NCI-H2081 (cell line): Measurements from ENCODE around the gene SMIM36.
"Not testable (repeated sequence)": the region's sequence is repeated elsewhere in the genome, so short reads cannot be mapped to it uniquely, and the experiment has no call there.

ENCODE experiments used
- DNase-seq, 2 experiments: peaks; one replicate each; lab custom pipeline; 2025; lab: John Stamatoyannopoulos, UW

The SMIM36 gene

DNA sequence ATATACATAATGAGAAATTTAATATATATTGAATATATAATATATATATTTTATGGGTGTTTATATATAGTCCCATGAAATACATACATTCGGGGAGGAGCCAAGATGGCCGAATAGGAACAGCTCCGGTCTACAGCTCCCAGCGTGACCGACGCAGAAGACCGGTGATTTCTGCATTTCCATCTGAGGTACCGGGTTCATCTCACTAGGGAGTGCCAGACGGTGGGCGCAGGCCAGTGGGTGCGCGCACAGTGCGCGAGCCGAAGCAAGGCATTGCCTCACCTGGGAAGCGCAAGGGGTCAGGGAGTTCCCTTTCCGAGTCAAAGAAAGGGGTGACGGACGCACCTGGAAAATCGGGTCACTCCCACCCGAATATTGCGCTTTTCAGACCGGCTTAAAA is 9.6 kb downstream of the SMIM36 start:
- not testable (repeated sequence) for DNase-seq

DNA sequence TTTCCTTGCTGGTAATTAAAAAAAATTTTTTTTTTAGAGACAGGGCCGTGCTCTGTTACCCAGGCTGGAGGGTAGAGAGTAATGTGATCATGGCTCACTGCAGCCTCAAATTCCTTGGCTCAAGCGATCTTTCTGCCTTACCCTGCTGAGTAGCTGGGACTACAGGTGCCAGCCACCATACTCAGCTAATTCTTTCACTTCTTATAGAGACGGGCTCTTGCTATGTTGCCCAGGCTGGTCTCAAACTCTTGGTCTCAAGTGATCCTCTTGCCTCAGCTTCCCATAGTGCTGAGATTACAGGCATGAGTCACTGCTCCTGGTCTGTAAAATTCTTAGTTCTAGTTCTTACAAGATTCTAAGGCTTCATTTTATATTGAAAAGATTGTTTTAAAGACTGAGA is 11.1 kb downstream of the SMIM36 start:
- DNase-seq = no peak

DNA sequence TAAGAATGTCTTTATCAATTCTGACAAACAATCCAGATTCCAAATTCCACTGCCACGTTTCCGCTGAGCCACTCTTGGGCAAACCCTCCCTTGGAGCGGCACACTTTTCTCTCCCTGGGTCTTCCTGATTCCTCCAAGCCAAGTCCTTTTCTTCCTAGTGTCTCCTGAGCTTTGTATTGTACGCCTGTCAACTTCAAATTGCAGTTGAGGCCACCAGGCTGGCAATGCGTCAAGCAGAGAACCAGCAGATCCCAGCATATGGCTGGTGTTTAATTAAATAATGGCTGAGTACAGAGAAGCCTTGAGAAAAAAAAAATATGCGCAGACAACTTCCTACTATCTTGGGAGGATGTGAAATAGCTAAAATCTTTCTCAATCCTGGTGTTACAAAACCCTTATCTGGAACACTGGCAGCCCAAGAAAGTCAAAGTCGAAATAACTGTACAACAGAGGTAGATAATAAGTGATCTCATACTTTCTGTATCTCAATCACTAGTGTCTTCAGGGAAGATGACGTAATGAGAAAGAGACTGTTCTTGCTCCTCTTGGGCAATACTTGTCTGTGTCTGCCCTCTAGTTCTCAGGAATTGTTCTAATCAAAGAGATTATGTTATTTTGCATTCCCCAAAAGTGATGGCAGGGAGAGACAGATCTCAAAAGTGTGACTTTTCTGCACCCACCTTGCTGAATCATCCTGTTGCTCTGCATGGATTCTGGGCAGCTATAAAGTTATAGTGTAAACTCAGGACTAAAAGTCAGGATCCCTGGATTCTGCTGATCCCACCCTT is 15.0 kb downstream of the SMIM36 start:
- DNase-seq = no peak

DNA sequence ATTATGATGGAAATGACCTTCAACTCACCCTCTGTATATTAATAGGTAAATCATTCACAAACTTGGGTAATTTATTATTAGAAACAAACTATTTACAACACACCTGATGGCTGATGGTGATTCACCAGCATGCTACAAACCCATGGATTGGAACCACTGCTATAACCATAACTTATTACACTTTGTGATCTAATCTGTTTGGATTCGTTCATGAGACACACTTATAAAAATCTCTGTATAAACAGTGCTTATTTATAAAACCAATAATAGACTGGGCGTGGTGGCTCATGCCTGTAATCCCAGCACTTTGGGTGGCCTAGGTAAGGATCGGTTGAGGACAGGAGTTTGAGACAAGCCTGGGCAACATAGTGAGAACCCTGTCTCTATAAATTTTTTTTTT is 16.0 kb downstream of the SMIM36 start:
- DNase-seq = no peak

DNA sequence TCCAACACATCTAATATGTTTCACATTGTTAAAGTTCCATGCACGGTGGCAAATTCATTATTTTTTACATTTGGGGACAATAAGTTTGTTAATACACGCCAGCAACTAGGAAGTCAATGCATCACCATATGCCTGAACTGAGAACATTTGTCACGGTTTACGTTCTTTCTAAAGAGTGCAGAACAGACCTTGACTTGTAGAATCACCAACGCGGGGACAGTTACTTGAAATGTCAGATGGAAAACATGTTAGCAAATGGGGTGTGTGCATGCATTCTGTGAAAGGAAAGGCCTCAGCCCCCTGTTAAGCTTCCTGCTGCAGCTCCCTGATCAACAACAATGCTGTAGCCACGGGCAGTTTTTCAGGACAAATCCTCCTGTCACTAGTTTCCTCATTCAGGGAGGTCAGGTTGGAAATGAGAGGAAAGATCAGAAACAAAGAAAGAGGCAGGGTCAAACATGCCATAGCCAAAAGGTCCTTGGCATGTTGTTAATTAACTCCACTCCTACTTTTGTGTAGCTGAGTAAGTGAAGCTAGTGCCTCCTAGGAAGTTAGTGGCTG is 18.4 kb downstream of the SMIM36 start:
- no peak for DNase-seq

DNA sequence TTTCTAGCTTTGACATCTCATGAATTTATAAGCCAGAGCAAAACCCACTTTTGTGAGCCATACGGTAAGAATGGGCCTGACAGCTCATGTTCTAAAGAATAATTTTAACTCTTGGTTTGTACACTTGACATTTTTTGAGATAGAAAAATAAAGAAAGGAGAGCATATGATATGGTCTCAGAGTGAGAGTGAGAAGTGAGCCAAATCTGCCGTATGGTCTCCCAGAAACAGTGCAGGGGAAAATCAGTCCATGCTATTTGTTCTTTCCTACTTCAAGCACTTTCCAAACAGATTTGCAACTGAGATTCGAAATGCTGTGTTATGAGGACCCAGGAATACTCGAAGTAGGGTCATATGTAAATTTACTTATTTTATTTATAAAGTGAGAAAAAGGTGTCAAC is 20.9 kb downstream of the SMIM36 start:
- no peak for DNase-seq

DNA sequence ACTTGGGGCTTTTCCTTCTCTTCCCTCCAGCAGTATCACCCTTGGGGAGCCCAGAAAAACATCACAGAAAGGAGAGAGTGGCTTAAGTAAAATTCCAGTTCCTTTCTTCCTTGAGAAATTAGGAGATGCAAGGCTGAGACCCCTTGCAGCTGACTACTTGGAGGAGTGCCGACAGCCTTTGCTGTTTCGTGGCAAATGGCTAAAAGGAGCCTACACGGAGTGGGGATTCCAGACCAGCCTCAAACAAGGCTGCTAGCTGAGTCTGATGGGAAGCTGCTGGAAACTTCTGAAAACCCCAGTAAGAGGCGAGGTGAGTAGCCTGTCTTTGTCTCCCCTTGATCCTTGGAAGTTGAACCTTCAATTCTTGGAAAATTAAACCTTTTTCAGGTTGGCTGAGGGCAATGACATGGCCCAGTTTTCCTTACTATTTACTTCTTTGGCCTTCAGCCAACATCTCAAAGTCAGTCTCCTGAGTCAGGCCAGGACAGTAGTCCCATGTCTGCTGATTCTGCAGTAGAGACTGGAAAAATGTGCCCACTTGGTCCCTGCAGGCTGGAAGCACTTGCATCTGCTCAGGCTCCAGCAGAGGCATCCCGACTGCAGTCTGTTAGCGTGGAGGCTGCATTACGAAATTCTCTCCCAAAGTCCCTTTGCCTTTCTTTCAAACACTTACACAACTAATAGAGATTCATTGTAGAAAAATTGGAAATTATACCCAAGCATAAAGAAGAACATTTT is 23.4 kb downstream of the SMIM36 start:
- no peak for DNase-seq

DNA sequence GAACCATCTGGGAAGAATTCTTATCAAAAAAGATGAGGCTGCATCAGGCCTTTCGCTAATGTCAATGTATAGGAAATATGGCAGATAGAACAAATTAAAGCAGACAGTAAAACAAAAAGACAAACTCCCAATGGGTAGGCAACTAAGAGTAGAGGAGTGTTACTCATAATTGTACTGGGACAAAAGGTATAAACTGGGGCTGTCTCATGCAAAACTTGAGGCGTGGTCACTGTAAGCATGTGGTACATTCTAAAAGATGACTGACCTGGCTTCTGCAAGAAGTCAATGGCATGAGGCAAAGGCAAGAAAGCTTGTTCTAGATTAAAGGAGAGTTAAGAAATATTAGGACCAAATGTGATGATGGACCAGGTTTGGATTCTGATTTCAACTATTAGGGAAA is 26.7 kb downstream of the SMIM36 start:
- DNase-seq = no peak

DNA sequence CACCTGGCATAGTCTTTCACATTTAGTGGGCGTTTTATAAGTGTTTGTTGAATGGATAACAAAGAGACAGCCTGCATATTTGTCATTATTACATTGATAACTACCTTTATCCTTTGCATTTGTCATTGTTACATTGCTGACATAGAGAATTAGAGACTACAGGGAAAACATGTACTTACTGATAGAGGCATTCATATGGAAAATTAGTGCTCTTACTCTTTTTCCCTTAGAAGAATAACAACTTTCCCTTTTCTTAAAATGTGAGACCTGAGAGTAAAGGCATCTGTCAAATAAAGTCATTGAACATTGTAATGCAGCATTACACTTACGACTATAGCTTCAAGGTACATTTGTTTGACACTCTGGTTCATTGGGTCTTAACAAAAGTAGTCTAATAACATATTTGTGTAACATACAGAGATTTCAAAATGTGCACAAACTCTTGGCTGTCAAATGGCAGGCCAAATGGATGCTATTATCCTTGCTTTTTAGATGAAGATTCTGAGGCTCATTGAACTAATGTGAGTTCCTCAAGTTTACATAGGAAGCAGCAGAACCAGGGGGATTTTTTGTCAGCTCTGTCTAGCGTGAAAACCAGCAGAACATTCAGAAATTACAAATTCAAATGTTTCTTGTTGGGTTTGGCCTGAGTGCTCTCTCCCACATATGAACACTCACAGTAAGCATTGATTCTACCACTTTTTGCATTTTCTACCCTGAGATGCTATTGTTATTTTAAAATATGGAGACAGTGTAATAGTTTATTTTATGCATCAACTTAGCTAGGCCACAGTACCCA is 28.5 kb downstream of the SMIM36 start:
- DNase-seq = no peak

DNA sequence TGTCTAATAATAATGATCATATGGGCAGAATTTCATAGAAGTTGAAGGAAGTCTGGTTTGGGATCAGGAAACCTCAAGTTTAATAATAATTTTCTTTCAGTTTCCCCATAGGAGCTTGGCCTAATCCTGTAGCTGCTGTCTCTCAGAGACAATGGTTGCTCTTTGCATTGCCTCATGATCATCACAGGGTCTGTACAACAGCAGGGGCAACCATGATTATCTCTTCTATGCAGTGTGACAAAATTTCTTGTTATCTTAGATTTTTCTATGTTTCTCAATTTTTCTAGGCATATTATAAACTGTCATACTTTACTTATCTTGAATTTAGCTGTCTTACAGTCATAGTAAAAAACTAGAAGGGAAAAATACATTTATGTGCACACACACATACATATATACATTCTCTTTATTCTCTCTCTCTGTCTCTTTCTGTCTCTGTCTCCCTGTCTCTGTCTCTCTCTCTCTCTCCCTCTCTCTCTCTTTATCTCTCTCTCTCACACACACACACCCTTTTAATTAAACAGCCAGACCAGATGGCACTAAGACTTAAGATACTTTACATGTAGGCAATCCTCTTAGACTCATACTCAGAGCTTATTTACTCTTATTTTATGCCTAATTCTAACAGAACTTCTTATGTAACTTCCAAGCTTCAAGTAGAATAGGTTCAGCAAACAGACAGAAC is 30.5 kb downstream of the SMIM36 start:
- no peak for DNase-seq

DNA sequence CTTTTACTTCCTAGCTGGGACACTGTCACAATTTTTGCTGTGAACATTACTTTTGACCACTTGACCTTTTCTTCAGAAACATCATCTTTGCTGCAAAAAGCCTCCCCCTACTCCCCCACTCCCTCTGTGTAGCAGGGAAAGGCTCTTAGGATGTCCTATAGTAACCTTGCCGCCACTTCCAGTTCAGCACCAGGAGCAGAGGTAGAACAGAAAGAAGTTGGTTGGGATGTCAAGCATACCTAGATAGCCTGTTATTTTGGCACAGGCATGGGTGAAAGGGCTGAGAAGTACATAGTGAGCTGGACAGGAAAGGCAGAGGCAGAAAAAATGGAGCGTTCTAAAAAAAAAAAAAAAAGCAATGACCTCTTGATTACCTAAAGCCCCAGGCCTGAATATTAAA is 31.3 kb downstream of the SMIM36 start:
- no peak for DNase-seq

DNA sequence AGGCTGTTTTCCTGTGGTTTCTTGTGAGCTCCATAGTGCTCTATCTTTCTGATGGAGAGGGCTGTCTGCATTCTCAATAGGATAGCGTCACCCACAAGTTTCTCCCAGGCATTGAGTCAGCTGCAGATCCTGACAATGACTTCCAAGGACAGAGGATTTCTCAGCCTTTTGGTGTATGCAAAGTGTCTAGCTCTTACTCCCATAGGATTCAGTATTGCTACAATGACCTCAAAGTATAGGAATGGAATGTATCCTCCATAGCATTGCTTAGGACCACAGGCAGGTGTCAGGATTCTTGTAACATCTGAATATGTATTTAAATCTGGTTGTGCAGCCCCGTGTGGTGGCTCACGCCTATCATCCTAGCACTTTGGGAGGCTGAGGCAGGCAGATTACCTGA is 32.3 kb downstream of the SMIM36 start:
- no peak for DNase-seq

DNA sequence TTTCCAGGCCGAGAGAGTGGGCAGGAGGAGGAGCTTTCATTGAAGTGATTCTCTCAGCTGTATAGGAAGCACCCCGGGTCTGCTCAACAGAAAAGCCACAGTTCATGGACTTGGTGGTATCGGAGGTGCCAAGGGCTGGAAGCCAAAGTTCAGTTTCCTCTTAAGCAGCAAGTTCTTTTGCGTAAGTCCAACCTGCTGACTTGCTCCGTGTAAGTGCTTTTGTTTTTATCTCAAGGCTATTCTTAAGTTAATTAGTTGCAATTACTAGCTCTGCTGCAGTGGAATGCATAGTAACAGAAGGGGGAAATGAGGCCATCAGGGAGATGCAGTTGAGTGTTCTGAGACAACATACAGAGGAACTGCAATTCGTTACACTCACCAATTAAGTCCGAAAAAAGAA is 44.6 kb downstream of the SMIM36 start:
- DNase-seq = no peak

DNA sequence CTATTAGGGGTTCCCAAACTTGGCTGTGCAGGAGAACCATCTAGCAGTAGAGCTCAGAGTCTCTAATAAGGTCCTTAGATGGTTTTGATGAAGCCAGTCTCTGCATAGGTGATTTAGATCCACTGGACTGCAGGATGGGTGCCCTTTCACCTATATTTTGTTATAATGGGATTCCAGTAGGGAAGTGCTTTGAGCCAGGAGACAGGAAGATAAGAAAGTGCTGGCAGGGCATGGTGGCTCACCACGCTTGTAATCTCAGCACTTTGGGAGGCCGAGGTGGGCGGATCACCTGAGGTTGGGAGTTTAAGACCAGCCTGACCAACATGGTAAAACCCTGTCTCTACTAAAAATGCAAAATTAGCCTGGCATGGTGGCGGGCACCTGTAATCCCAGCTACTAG is 45.5 kb downstream of the SMIM36 start:
- DNase-seq = not testable (repeated sequence)

DNA sequence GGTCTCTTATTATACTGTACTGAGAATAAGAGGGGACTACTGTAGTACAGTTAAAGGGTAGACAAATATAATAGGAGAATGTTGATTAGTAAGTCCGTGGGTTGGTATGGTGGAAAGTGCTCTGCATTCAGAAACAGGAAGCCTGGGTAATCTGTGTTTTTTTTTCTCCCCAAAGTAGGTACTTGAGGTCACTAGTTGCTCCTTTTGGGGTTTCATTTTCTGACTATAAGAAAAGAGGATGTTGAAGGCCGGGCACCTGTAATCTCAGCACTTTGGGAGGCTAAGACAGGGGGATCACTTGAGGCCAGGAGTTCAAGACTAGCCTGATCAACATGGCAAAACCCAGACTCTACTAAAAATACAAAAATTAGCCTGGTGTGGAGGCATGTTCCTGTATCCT is 47.7 kb downstream of the SMIM36 start:
- no peak for DNase-seq

DNA sequence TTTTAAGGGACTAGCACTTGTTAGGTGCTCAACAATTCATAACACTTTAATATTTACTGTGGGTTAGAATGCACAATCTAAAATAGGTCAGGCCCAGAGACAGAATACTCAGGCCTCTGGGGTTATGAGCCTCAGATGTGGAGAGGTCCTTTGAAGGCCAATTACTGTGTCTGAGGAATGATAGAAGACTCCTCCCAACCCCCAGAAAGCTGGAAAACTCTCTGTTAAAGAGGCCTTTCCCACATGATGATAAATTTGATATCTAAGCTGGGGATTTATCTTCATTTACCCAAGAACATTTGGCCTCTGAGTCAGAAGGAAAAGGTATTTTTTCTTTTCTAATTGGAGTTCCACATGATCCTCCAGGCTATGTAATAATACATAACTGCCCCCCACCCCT is 48.5 kb downstream of the SMIM36 start:
- DNase-seq = no peak

DNA sequence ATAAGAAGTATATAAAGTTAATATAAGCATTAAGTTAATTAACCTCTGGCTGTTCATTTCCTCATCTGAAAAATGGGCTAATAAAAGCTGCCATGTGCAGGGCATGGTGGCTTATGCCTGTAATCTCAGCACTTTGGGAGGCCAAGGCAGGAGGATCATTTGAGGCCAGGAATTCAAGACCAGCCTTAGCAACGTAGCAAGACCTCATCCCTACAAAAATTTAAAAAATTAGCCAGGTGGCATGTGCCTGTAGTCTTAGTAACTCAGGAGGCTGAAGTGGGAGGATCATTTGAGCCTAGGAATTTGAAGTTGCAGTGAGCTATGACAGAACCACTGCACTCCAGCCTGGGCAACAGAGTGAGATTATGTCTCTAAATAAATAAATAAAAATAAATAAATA is 49.0 kb downstream of the SMIM36 start:
- no peak for DNase-seq

DNA sequence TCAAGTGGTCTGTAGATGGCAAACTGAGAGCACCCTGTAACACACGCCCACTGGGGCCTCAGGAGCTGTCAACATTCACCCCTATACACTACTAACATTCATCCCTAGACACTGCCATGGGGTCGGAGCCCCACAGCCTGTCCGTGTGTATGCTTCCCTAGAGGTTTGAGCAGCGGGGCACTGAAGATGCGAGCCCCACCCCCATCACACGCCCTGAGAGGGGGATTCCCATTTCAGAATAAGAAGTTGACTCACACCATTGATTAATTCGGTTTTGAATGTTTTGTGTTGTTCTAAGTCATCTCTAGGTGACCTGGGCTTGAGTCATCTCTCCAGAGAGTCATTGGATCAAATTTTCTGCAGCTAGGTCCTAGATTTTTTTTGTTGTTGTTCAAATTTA is 52.3 kb downstream of the SMIM36 start:
- DNase-seq = no peak

DNA sequence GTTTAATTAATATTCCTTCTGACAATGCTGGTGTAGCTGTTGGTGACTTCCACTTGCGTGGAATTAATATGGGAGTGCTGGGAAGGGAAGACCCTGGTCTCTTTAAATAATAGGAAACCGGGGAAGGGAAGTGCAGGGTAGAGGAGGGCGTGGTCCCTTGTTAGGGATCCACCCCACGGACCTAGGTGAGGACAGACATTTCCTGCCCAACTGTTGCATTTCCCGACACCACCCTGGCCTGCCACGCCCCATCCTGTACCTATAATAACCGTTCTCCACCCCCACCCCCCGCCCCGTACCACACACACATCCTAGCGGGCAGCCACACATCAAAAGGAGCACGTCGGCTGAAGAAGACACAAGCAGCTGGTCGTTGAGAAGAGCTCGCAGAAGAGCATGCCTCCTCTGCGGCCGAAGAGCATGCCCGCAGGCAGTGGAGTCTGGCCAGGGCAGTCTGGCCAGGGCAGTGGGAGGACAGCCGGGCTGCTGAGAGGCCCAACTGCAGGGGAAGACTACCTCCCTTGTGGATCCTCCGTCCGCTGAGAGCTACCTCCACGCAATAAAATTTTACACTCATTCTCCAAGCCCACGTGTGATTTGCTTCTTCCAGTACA is 52.9 kb downstream of the SMIM36 start:
- DNase-seq = no peak

DNA sequence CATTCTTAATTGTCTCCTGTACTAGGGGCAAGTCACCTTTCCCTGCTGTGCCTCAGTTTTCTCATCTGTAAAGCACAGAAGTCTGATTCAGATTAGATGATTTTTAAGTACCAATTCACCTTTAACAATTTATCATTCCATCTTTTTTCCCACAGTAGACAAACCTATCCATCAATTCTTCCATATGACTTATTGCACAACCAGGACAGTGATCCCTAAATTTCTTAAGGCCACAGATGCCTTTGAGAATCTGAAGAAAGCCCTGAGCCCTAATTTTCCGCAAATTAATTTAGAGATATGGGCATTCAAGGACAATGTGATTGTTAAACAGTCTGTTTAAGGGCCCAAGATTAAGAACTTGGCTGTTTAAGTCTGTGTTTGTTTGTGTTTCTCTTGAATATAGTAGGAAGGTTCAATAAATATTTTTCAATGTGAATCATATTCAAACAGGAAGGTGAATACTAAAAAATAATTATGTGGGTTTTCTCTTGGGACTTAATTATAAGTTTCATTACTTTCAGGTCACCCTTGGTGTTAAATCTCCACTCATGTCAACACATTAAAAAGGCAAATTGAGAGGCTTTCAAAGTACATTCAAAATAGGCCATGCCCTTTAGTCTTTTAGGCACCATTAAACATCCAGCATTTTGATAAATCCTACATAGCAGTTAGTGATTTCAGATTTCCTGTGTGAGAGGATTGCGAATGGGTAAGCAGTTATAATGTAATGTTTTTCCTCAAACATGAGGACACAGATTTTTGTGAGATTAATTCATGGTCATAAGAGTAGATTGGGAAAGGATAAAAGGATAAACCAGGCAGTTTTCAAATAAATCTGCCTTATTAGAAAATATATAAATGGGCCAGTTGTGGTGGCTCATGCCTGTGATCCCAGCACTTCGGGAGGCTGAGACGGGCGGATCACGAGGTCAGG is 54.7 kb downstream of the SMIM36 start:
- DNase-seq = no peak
